Eye (tissue), 1 donor: ENCODE results near the gene SSTR3.
"Not testable (repeated sequence)": the region's sequence is repeated elsewhere in the genome, so short reads cannot be mapped to it uniquely, and the experiment has no call there.

Experiments
- DNase-seq: peaks from one replicate; pipeline ENCODE4 v3.0.0-alpha.2; 2015

The SSTR3 gene

DNA sequence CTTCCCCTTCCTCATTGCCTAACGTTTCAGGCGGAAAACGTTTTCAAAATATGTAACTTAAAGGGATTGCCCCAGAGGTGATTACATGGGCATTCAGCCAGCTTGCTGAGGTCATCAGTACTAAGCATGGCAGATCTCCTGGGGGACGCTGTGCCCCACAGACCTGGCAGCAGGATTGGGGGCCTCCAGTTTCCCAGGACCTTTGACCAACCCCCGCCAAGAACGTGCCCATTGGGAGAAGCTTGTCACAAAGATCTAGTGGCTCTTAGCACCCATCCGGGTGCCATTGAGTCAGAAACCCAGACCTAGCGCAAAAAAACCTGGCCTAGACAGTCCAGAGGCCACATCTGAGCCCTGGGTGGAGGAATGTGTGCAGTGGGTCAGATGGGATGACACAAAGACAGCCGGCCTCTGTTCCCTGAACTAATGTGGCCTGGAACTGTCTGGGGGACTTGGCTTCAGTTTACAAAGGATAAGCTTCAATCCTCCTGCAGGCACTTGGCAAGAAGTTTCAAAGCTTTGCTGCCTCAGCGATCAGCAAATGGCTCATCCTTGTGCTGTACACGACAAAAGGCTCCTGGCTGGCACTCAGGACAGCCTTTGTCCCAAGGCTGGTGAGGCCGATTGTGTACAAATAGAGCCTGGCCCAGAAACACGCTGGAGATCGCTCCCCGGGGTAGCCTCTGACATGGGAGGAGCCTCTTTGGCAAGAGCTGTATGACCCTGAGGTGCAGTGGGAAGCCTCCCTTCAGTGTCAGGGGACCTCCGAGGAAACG lies 33.7 kb downstream of the SSTR3 start:
- peak; percentile 70 for DNase-seq

GRCh38 chr22:37177755-37178154 lies 34.5 kb downstream of the SSTR3 start:
- no peak for DNase-seq

GRCh38 chr22:37177221-37177620 lies 35.1 kb downstream of the SSTR3 start:
- DNase-seq = no peak

DNA sequence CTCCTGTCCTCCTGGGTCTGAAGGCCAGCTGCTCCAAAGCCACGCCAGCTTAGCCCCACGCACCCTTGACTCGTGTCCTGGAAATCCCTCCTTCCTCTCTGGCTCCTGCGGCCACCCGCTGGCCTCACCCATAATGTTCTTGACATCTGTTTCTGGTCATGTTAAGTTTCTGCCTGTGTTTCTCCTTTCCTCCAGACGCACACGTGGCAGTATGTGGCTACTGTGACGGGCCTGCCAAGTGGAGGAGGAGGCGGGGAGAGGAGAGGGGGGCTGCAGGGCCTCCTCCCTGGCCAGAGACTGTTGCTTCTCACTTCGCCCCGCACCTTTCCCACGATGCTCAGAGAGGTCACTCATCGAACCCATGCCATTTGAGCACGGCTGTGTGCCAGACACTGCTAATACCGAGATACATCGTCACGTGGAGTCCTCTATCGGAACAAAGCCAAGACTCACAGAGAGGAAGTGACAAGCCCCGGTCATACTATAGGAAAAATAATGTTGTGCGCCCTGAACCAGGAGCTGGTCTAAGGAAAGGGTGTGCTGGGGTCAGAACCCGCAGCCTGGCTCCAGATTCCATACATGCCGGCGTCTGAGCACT lies 35.7 kb downstream of the SSTR3 start:
- DNase-seq = peak; percentile 83

DNA sequence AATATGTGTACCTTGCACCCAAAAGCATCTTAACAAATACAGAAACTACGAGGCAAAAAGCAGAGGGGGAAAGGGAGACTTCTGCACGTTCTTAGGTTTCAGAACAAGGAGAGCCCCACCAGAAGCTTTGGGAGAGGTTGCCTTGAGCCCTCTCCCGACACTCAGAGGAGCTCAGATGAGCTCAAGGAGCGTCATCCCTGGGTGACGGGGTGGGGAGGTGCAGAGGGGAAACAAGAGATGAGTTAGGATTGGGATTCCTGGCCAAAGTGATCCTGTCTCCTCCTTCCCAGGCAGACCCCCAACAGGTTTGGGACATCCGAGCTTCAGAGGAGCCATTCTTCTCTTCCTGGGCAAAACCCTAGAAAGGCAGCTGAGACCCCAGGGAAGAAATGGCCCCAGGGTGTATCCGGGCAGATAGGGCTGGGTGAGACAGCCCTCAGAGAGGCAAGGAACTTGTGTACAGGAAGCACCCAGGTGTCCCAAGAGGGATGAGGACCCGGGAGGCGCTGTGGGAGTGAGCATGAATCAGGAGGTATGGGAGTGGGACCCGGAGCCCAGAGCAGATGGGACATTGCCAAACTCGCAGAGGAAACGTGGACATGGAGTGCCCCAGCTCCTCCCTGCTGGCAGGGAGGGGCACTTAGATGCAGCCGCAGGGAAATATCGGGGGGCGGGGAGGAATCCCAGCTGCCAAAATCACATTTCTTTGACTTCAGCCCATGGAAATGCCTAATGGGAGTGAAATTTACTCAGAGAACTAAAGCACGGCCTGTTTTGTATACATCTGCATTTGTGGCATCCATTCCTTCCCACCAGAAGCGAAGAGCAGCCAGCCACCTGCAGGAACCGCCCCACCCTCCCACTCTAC lies 36.6 kb downstream of the SSTR3 start:
- peak; percentile 12 for DNase-seq

GRCh38 chr22:37174964-37175363 lies 37.3 kb downstream of the SSTR3 start:
- DNase-seq = no peak

DNA sequence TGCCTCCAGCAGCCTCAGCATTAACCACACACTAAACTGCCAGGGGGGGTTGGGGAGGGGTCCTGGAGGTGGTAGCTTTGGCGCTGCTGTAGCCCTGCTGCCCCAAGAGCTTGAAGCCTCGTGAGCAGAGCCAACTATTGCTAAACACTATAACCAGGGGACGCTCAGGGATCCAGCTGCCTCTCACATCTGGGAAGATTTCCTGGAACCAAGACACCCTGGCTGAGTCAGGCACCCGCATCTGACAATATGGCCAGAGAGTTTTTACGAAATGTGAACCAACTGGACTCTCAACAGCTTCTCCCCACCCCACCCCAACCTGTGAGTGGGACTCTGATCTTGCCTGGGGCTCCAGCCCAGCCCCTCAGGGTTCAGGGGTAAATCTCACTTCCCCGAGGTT lies 38.6 kb downstream of the SSTR3 start:
- DNase-seq = no peak

- no peak for DNase-seq
These were observed 39.7 kb downstream of the SSTR3 start for GRCh38 chr22:37172266-37173245.

GRCh38 chr22:37171662-37172061 lies 40.6 kb downstream of the SSTR3 start:
- no peak for DNase-seq

DNA sequence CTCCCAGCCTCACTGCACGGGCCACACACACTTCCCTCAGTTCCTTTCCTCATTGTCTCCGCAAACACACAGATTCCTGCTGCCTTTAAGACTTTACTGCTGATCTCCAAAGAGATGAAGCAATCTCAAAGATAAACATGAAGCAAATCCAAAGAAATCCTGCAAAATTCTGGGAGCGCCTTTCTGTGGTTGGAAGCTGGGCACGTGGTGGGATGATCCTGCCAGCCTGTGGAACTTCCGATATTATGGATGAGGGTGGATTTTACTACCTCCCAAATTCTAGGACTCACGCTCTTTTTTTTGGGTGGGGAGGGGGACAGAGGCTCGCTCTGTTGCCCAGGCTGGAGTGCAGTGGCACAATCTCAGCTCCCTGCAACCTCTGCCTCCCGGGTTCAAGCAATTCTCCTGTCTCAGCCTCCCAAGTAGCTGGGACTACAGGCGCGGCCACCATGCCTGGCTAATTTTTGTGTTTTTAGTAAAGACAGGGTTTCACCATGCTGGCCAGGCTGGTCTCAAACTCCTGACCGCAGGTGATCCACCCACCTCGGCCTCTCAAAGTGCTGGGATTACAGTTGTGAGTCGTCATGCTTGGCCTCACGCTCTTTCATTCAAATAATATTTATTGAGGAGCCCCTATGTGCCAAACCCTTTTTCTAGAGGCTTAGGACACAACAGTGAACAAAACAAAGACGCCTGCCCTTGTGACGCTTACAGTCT lies 41.4 kb downstream of the SSTR3 start:
- DNase-seq = not testable (repeated sequence)

DNA sequence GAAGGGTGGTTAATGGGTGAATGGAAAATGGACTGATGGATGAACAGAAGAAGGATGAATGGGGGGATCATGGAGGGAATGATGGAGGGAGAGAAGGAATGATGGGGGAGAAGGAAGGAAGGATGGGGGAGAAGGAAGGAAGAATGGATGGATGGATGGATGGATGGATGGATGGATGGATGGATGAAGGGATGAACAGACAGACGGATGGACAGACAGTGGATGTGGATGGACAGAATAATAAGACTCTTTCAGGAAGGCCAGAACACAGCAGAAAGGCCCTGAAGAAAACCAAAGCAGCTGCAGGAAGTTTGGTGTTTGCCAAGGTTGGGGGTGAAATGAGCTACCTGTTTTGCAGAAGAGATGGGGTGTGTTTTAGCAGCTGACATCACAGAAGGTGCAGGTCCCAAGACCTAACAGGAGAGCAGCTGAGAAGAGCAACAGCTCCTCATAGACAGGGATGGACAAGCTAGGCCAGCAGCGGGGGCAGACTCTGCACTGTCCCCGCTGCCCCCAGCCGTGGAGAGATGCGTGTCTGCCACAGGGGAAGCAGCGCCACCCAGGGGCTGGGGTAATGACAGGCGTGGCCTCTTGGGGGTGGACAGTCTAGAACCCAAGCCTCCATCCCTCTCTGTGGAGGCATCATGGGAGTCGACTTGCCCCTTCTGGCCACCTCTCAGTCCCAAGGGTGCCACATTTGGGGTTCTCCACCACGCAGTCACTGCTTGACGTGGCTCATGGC lies 42.2 kb downstream of the SSTR3 start:
- no peak for DNase-seq

DNA sequence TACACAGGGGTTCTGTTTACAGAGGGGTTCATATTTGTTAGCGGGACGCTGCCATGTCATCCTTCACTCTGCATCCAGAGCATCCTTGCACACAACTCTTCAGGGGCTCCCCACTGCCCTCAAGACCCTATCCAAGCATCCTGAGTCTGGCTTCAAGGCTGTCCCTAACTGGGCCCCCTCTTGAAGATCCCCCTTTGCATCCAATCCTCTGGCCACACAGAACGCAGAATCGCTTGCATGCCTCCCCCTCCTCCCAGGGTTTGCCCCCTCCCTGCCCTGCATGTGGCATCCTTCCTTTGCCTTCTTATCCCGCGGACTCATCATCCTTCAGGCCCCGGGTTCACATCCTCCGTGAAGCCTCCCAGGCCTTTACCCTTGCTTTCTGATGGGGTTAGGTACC lies 42.9 kb downstream of the SSTR3 start:
- no peak for DNase-seq

DNA sequence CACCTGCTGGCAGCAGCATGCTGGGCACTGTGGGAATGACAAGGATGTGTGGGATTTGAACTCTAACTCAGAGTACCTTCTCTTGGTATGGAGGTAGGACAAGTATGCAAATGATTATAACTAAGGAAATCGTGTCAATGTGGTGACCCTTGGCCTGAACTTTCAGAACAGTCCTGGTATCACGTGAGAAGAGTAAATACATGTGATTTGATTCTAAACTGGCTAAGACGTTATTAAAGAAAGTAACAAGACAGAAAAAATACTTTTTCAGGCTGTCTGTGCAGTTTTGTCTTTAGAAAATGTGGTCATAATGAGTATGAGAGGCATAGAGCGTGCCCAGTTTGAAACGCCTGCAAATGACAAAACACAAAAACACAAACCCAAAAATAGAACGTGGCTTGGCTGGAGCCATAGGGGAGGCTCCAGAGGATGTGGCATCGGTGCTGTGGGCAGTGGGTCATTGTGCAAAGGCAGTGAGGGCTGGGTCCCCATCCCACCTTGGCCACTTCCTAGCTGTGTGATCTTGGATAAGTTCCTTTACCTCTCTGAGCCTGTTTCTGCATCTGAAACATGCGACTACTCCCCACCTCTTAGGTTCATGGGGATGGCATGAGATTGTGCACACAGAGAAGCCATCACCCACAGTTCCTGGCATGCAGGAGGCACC lies 44.2 kb downstream of the SSTR3 start:
- no peak for DNase-seq

- DNase-seq = no peak
These were observed 44.9 kb downstream of the SSTR3 start for GRCh38 chr22:37167176-37167980.

DNA sequence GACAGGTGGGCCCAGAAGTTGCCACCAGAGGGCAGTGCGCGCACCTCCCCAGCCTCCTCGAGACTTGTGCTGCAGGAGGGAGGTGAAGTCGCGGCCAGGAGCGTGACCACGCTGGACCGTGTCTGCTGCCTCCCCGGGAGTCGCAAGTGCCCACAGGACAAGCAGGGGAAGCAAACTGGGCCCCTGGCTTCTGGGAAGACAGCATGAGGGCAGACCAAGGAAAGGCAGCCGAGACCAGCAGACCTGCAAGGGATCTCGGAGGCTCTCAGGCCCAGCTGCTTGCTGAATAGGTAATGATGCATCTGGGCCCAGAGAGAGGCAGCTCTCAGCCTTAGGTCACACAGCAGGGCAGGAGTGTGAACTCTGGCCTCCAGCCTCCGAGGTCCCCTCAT lies 45.6 kb downstream of the SSTR3 start:
- peak; percentile 91 for DNase-seq

- DNase-seq = no peak
These were observed 46.2 kb downstream of the SSTR3 start for GRCh38 chr22:37165940-37166674.

- no peak for DNase-seq
These were observed 47.2 kb downstream of the SSTR3 start for GRCh38 chr22:37165066-37165465.

DNA sequence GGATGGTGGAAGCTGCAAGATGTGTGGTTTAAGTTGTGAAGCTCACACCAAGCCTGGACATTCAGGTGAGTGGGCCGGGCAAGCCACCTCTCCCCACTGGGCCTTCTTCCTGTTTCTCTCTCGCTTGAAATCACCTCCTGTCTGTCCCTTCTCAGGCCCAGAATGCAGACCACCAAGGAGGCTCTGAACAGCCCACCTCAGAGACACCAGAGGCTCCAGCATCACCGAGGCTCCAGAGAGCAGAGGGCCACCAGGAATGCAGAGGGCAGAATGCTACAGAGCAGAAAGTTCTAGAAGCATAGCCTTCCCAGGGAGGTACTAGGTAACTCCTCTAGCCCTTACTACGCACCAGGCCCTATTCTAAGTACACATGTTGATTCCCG lies 47.8 kb downstream of the SSTR3 start:
- no peak for DNase-seq
